Gastroesophageal sphincter (tissue), 3 donors: ENCODE measurements around the gene BPHL.

Experiments used
- CTCF ChIP-seq, 4 experiments: fragments of 200-600 bp in 2 of 4; fragments of 450-650 bp in 2 of 4; sonication (generic) in 1 of 4; IDR thresholded peaks; one replicate each; pipeline ENCODE4 v1.5.1; 2017 to 2019; ENCODE audit warnings: antibody characterized with exemption in 4 of 4, mild to moderate bottlenecking in 2 of 4, moderate library complexity in 2 of 4
- EP300 ChIP-seq: sonication (generic); formaldehyde crosslinking; IDR thresholded peaks from one replicate; pipeline ENCODE4 v1.6.1; 2017; ENCODE audit warnings: antibody characterized with exemption, mild to moderate bottlenecking
- POLR2A ChIP-seq, 2 donors: fragments of 450-650 bp; IDR thresholded peaks; one replicate each; pipeline ENCODE4 v1.6.1; 2017; ENCODE audit warnings: antibody characterized with exemption in 2 of 2, mild to moderate bottlenecking in 2 of 2, moderate library complexity in 1 of 2

- TF ChIP-seq CTCF (IDR thresholded peaks at IDR 0.05) (no peak), POLR2A (IDR thresholded peaks at IDR 0.05) (no peak), EP300 (no peak)
These were observed 76.3 kb downstream of the BPHL start for GRCh38 chr6:3194535-3195419.
